ENCODE data around the gene RAD21L1. TPM values are rescaled to one million over a fixed set of nuclear protein-coding genes. Genes with fewer than 3 reads are reported as not detected.
A peak's percentile ranks its signal among the peaks of the same experiment; 100 is the strongest.

RAD21L1 gene
- total and polyA plus RNA-seq, 2 donors (not counting 3 experiments of a cell fraction or from before 2014, with no cell fraction given): 0.06 TPM; not detected in 1

- POLR2A ChIA-PET: interaction anchor here (0.7 kb wide), 1 partner anchor 16 kb away, joined by 3 read pairs; the partner anchor contains the start of gene RAD21L1
- TF ChIP-seq MAX (IDR thresholded peaks at IDR 0.05; ENCODE audit: insufficient read depth, insufficient read length) (no peak), GATA2 (IDR thresholded peaks at IDR 0.05; ENCODE audit: insufficient read depth, insufficient read length, low read depth, low read length) (no peak), EZH2 (IDR thresholded peaks at IDR 0.05; ENCODE audit: borderline replicate concordance, low read depth, low read length, severe bottlenecking) (no peak), CTCF (IDR thresholded peaks at IDR 0.05; ENCODE audit: extremely low read depth in 1 of 2, insufficient read depth in 1 of 2, low read depth in 1 of 2, low read length in 2 of 2) (no peak)
- H4K20me1 ChIP-seq (replicated peaks; ENCODE audit: control insufficient read depth, extremely low read depth, insufficient read depth, low read length): no peaks in the 10 kb centered on the region
- DNase-seq (ENCODE audit: low read depth, low spot score): no peak
- H3K27me3 ChIP-seq (ENCODE audit: control insufficient read depth in 2 of 2, insufficient read depth in 2 of 2, low read length in 2 of 2): no peaks in the 10 kb centered on the region
- H3K9ac ChIP-seq (replicated peaks; ENCODE audit: extremely low read depth, insufficient read depth, low read length): no peak overlapping the region
- no TSS peak for BruUV-seq (replicated peaks)
- H3K27ac ChIP-seq (ENCODE audit: insufficient read depth, low read depth, low read length): peak overlapping the region; percentile 24
- no peak overlapping the region for H3K4me3 ChIP-seq (replicated peaks in 1 of 3; ENCODE audit: insufficient read depth in 1 of 3, low read depth in 1 of 3, low read length in 3 of 3)
- FAIRE-seq: no peak
- no peaks in the 10 kb centered on the region for H3K36me3 ChIP-seq (ENCODE audit: control insufficient read depth in 2 of 2, extremely low read depth in 1 of 2, insufficient read depth in 2 of 2, low read length in 2 of 2)
- no peaks in the 10 kb centered on the region for H3K79me2 ChIP-seq (ENCODE audit: control insufficient read depth, insufficient read depth, low read length)
- H3K9me3 ChIP-seq (replicated peaks; ENCODE audit: control insufficient read depth, insufficient read depth, low read length): no peaks in the 10 kb centered on the region
- H3K9me1 ChIP-seq (replicated peaks; ENCODE audit: control insufficient read depth, extremely low read depth, insufficient read depth, low read length): no peaks in the 10 kb centered on the region
- intact Hi-C loops (cut with micrococcal nuclease): loop anchor here (1.0 kb wide), 1 partner anchor 24 kb away; the partner anchor contains the start of gene SNPH
- peak overlapping the region; percentile 28 for H3K4me2 ChIP-seq (ENCODE audit: insufficient read depth, low read length)
- dilution Hi-C loops (cut with MboI; ENCODE audit: extremely low pct_ligation_motif_present, low sequenced_read_pairs): no loop called here
- CTCF ChIA-PET: interaction anchor here (0.9 to 2.3 kb wide), 4 partner anchors 16 to 225 kb away, joined by 4 to 9 read pairs (median 5); partner anchors contain the start of genes NSFL1C, RAD21L1 and SNPH
- H2AFZ ChIP-seq (ENCODE audit: low read depth, low read length): no peak overlapping the region
- H3K4me1 ChIP-seq (ENCODE audit: control insufficient read depth, extremely low read depth, insufficient read depth, low read length): peaks cover 24% of the 10 kb centered on the region
Measured at GRCh38 chr20:1242099-1242498, 16.3 kb downstream of the RAD21L1 start.
